Breast epithelium (tissue), 3 donors: ENCODE measurements around the gene TRPM3.

Experiments used
- CTCF ChIP-seq, 3 donors: fragments of 450-650 bp; IDR thresholded peaks; one replicate each; pipeline ENCODE4 v1.5.1; 2016 to 2017; ENCODE audit warnings: antibody characterized with exemption in 3 of 3, mild to moderate bottlenecking in 3 of 3, moderate library complexity in 3 of 3
- POLR2AphosphoS5 ChIP-seq, 3 donors: sonication (generic); formaldehyde crosslinking; IDR thresholded peaks; one replicate each; pipeline ENCODE4 v1.6.1; 2017; ENCODE audit warnings: antibody characterized with exemption in 3 of 3

DNA sequence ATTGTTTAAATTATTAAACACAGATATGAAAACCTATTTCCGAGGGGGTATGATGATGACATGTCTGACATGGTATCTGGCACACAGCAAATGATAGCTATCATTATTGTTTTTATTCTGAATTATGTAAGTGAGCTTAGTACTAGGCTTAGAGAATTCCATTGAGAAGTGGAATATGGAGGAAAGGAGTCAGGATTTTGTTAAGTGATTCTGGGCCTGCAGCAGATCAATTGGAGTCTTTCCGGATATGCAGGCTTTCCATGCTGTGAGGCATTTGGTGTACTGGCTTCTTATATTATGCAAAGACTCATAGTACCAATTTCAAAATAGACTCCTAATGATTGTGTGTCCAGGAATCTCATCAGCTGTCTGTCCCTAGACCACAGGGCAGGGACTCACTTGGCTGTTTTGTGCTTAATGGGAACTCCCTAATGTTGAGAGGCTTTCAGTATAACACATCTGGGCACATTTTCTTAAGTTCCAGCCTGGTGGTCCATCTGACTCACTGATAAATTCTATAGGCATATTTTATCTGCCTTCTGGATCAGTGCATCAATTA, 527.0 kb downstream of the TRPM3 start:
- TF ChIP-seq CTCF (IDR thresholded peaks at IDR 0.05): no peak
- TF ChIP-seq POLR2AphosphoS5 (IDR thresholded peaks at IDR 0.05): no peak
